ENCODE measurements around the gene NMRK1.

The NMRK1 gene

GRCh38 chr9:75087824-75088645, at the start of gene NMRK1, which contains the start of gene OSTF1:
Gene NMRK1, minus strand, starts transcription at chr9:75088155. Its CDS starts 5,040 bp downstream, at chr9:75083115.
Gene OSTF1, plus strand, starts transcription at chr9:75088514. Its CDS starts 179 bp downstream, at chr9:75088693.
- DNase-seq (ENCODE audit: low read depth in 3 of 3): peak; percentile 81 to 85 (median 84)

GRCh38 chr9:75134495-75134894, 46.5 kb upstream of the NMRK1 start:
- no peak for DNase-seq (ENCODE audit: low read depth in 3 of 3)

GRCh38 chr9:75133396-75133795, 45.4 kb upstream of the NMRK1 start:
- no peak for DNase-seq (ENCODE audit: low read depth in 3 of 3)

- no peak for DNase-seq (ENCODE audit: low read depth in 3 of 3)
Measured at GRCh38 chr9:75132244-75132643, 44.3 kb upstream of the NMRK1 start.

GRCh38 chr9:75131700-75132099, 43.7 kb upstream of the NMRK1 start:
- DNase-seq (ENCODE audit: low read depth in 3 of 3): no peak

GRCh38 chr9:75130621-75131230, 42.8 kb upstream of the NMRK1 start:
- DNase-seq (ENCODE audit: low read depth in 3 of 3): no peak

- no peak for DNase-seq (ENCODE audit: low read depth in 3 of 3)
Measured at GRCh38 chr9:75130172-75130571, 42.2 kb upstream of the NMRK1 start.

- DNase-seq (ENCODE audit: low read depth in 3 of 3): no peak
Measured at GRCh38 chr9:75128535-75128934, 40.6 kb upstream of the NMRK1 start.

- DNase-seq (ENCODE audit: low read depth in 3 of 3): no peak
Measured at GRCh38 chr9:75123696-75124095, 35.7 kb upstream of the NMRK1 start.

GRCh38 chr9:75121914-75122558, 34.1 kb upstream of the NMRK1 start:
- no peak for DNase-seq (ENCODE audit: low read depth in 3 of 3)

GRCh38 chr9:75120686-75121085, 32.7 kb upstream of the NMRK1 start:
- no peak for DNase-seq (ENCODE audit: low read depth in 3 of 3)

GRCh38 chr9:75117564-75117963, 29.6 kb upstream of the NMRK1 start:
- no peak for DNase-seq (ENCODE audit: low read depth in 3 of 3)

- no peak for DNase-seq (ENCODE audit: low read depth in 3 of 3)
Measured at GRCh38 chr9:75116306-75116705, 28.4 kb upstream of the NMRK1 start.

- no peak for DNase-seq (ENCODE audit: low read depth in 3 of 3)
Measured at GRCh38 chr9:75112789-75113188, 24.8 kb upstream of the NMRK1 start.

GRCh38 chr9:75111019-75111622, 23.2 kb upstream of the NMRK1 start:
- DNase-seq (ENCODE audit: low read depth in 3 of 3): no peak

- no peak for DNase-seq (ENCODE audit: low read depth in 3 of 3)
Measured at GRCh38 chr9:75109210-75109839, 21.4 kb upstream of the NMRK1 start.

GRCh38 chr9:75108571-75108970, 20.6 kb upstream of the NMRK1 start:
- no peak for DNase-seq (ENCODE audit: low read depth in 3 of 3)

GRCh38 chr9:75106857-75107256, 18.9 kb upstream of the NMRK1 start:
- no peak for DNase-seq (ENCODE audit: low read depth in 3 of 3)

GRCh38 chr9:75105841-75106240, 17.9 kb upstream of the NMRK1 start:
- no peak for DNase-seq (ENCODE audit: low read depth in 3 of 3)

GRCh38 chr9:75105019-75105540, 17.1 kb upstream of the NMRK1 start:
- no peak for DNase-seq (ENCODE audit: low read depth in 3 of 3)

GRCh38 chr9:75104607-75105006, 16.7 kb upstream of the NMRK1 start:
- DNase-seq (ENCODE audit: low read depth in 3 of 3): no peak

Measured in stimulated activated CD4-positive, alpha-beta T cell treated with anti-CD3 and anti-CD28 coated beads, TNF-alpha, amount 100 ng/mL, for 4 hours (primary cell).